H1 (cell line): ENCODE data around the gene WRAP73. TPM values are rescaled to one million over a fixed set of nuclear protein-coding genes. Genes with fewer than 3 reads are reported as not detected.

Source experiments
- CHD1 ChIP-seq: IDR thresholded peaks from 2 replicates; pipeline ENCODE4 v1.6.1; 2012; ENCODE audit warnings: low read depth, low read length, improper control_type of control experiment
- polyA plus RNA-seq, 7 experiments: library from polyadenylated mRNA; depleted of rRNA in 3 of 7; stranded (reverse) in 5 of 7; unstranded in 2 of 7; fragments of >200 nt in 5 of 7; fragments of 200-250 nt in 2 of 7; gene quantifications; 1 replicate in 5 of 7; 2 replicates in 1 of 7; 4 replicates in 1 of 7; pipeline versions ENCODE4 v1.2.1 to v1.2.3, GENCODE V29; 2011 to 2013; ENCODE audit warnings: missing spikeins in 2 of 7, mixed read lengths in 2 of 7
- total RNA-seq: library from RNA; stranded (reverse); fragmentation: NEBNext Ultra II Directional; extraction: Animal tissue kit (Norgen Biotek cat#: 25700); gene quantifications from 2 replicates; pipeline ENCODE4 v1.2.1, GENCODE V29; 2021

WRAP73 gene
- total and polyA plus RNA-seq, 2 of the 8 experiments (the other 6 are each of a cell fraction or from before 2014, with no cell fraction given): 30.3 to 50.7 TPM

- no peak for TF ChIP-seq CHD1
These were observed 3.3 kb downstream of the WRAP73 start (continued) for GRCh38 chr1:3646596-3646995.
